ENCODE results near the gene PPIL1. TPM values are rescaled to one million over a fixed set of nuclear protein-coding genes. Genes with fewer than 3 reads are reported as not detected.

The PPIL1 gene
- total and polyA plus RNA-seq, 2 of the 4 experiments (the other 2 are of a cell fraction), result 28.4 to 58.4 TPM

GRCh38 chr6:36807750-36808149 lies 66.9 kb downstream of the PPIL1 start:
- Histone ChIP-seq H4K91ac (ENCODE audit: insufficient read depth, low read depth, low read length) (no peak overlapping the region), H3K79me1 (ENCODE audit: low read depth in 1 of 2, low read length in 2 of 2) (no peaks in the 10 kb centered on the region), H2AK5ac (ENCODE audit: low read depth, low read length) (no peak overlapping the region), H3K27me3 (ENCODE audit: control insufficient read depth, insufficient read depth, low read length) (peaks cover 64% of the 10 kb centered on the region), H3K23ac (ENCODE audit: low read depth, low read length) (no peak overlapping the region), H3K9me3 (ENCODE audit: control insufficient read depth, insufficient read depth, low read length) (no peaks in the 10 kb centered on the region), H4K8ac (ENCODE audit: low read depth in 2 of 2, low read length in 2 of 2) (no peak overlapping the region), H3K4me1 (ENCODE audit: control insufficient read depth, insufficient read depth, low read length) (no peaks in the 10 kb centered on the region), H3K56ac (ENCODE audit: extremely low read depth, insufficient read depth, low read length) (no peak overlapping the region), H3K4ac (ENCODE audit: low read depth, low read length) (no peak overlapping the region), H2BK15ac (ENCODE audit: low read depth, low read length) (no peak overlapping the region), H3K18ac (ENCODE audit: low read depth, low read length) (no peak overlapping the region), H4K5ac (ENCODE audit: low read depth, low read length) (no peak overlapping the region), H3K14ac (replicated peaks; ENCODE audit: low read depth, low read length) (no peak overlapping the region), H3K4me2 (ENCODE audit: low read depth, low read length) (no peak overlapping the region), H2AK9ac (replicated peaks; ENCODE audit: low read depth, low read length, poor library complexity) (no peak overlapping the region), H2BK5ac (ENCODE audit: low read depth, low read length, poor library complexity, severe bottlenecking) (no peak overlapping the region), H2BK20ac (ENCODE audit: low read depth, low read length) (no peak overlapping the region), H3K9me1 (ENCODE audit: insufficient read depth, low read length) (no peaks in the 10 kb centered on the region; the same call in 1 of the 2 replicates), H3K4me3 (ENCODE audit: insufficient read depth, low read depth, low read length) (no peak overlapping the region), H3K27ac (ENCODE audit: insufficient read depth, low read length) (no peak overlapping the region), H2BK120ac (ENCODE audit: low read depth, low read length) (no peak overlapping the region), H3K36me3 (ENCODE audit: control insufficient read depth, insufficient read depth, low read length) (no peaks in the 10 kb centered on the region), H4K20me1 (ENCODE audit: insufficient read depth, low read length) (no peaks in the 10 kb centered on the region), H3K9ac (ENCODE audit: low read depth, low read length) (no peak overlapping the region), H2AFZ (replicated peaks; ENCODE audit: low read length, poor library complexity) (no peak overlapping the region)
- dilution Hi-C loops (cut with HindIII; ENCODE audit: low sequenced_read_pairs, unreplicated experiment) (no loop called here), intact Hi-C loops (cut with micrococcal nuclease) (no loop called here), in situ Hi-C loops (cut with MboI; ENCODE audit: low sequenced_read_pairs) (no loop called here)
- ChIA-PET POLR2A (ENCODE audit: unreplicated experiment) (no interaction called here), CTCF (interaction anchor here (1.3 kb wide), 1 partner anchor 27 kb away, joined by 4 read pairs; no protein-coding TSS in a partner anchor)
- no TSS peak for BruUV-seq (replicated peaks)
- WGBS, 2 experiments (ENCODE audit: extremely low coverage in 2 of 2, insufficient read length in 1 of 2), result 92% methylated on average over 4 of the region's 7 CpGs; no CpG with 5 or more reads in 1 of the 2 experiments
- DNase-seq (no peak), ATAC-seq (ENCODE audit: low read depth) (no peak)
- TF ChIP-seq, protein P1, sequence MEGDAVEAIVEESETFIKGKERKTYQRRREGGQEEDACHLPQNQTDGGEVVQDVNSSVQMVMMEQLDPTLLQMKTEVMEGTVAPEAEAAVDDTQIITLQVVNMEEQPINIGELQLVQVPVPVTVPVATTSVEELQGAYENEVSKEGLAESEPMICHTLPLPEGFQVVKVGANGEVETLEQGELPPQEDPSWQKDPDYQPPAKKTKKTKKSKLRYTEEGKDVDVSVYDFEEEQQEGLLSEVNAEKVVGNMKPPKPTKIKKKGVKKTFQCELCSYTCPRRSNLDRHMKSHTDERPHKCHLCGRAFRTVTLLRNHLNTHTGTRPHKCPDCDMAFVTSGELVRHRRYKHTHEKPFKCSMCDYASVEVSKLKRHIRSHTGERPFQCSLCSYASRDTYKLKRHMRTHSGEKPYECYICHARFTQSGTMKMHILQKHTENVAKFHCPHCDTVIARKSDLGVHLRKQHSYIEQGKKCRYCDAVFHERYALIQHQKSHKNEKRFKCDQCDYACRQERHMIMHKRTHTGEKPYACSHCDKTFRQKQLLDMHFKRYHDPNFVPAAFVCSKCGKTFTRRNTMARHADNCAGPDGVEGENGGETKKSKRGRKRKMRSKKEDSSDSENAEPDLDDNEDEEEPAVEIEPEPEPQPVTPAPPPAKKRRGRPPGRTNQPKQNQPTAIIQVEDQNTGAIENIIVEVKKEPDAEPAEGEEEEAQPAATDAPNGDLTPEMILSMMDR (conservative IDR thresholded peaks at IDR 0.05; ENCODE audit: low read depth, low read length), result no peak
- no peak for TF ChIP-seq RAD21 (IDR thresholded peaks at IDR 0.05; ENCODE audit: low read length)
- TF ChIP-seq, protein P2, sequence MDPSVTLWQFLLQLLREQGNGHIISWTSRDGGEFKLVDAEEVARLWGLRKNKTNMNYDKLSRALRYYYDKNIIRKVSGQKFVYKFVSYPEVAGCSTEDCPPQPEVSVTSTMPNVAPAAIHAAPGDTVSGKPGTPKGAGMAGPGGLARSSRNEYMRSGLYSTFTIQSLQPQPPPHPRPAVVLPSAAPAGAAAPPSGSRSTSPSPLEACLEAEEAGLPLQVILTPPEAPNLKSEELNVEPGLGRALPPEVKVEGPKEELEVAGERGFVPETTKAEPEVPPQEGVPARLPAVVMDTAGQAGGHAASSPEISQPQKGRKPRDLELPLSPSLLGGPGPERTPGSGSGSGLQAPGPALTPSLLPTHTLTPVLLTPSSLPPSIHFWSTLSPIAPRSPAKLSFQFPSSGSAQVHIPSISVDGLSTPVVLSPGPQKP (IDR thresholded peaks at IDR 0.05; ENCODE audit: borderline replicate concordance, low read depth, low read length), result no peak
- TF ChIP-seq SMC3 (IDR thresholded peaks at IDR 0.05; ENCODE audit: low read depth, low read length), result no peak
- TF ChIP-seq RCOR1 (IDR thresholded peaks at IDR 0.05; ENCODE audit: insufficient replicate concordance, low read length), result no peak
- TF ChIP-seq RFX5 (IDR thresholded peaks at IDR 0.05; ENCODE audit: low read depth, low read length), result no peak
- no peak for TF ChIP-seq POLR2A (IDR thresholded peaks at IDR 0.05; ENCODE audit: low read depth, low read length)
- TF ChIP-seq BHLHE40 (IDR thresholded peaks at IDR 0.05; ENCODE audit: low read depth, low read length), result no peak
- TF ChIP-seq MAZ (IDR thresholded peaks at IDR 0.05; ENCODE audit: borderline replicate concordance, low read depth, low read length), result no peak
- TF ChIP-seq NFE2L2 (IDR thresholded peaks at IDR 0.05; ENCODE audit: low read depth, low read length), result no peak
- TF ChIP-seq MXI1 (IDR thresholded peaks at IDR 0.05; ENCODE audit: borderline replicate concordance, low read depth, low read length), result no peak

Data from IMR-90 (cell line).